ENCODE data around the gene DNAJC2.
"Not testable (repeated sequence)": the region's sequence is repeated elsewhere in the genome, so short reads cannot be mapped to it uniquely, and the experiment has no call there.

DNAJC2 gene

GRCh38 chr7:103264054-103264453 is 80.5 kb downstream of the DNAJC2 start:
- not testable (repeated sequence) for DNase-seq
